Osteoblast (primary cell): Measurements from ENCODE around the gene EXOC3. TPM values are rescaled to one million over a fixed set of nuclear protein-coding genes. Genes with fewer than 3 reads are reported as not detected.

Experiments used
- DNase-seq: peaks from one replicate; pipeline ENCODE4 v3.0.0; 2011; ENCODE audit warnings: low spot score, mixed read lengths; ENCODE audit not compliant: insufficient read length; ENCODE audit errors: missing footprints
- H2AFZ ChIP-seq: 2 replicates; pipeline ENCODE4 v1.6.0; 2011; ENCODE audit warnings: mild to moderate bottlenecking, low read length
- H3K27ac ChIP-seq: 2 replicates; pipeline ENCODE4 v1.5.1; 2011; ENCODE audit warnings: mild to moderate bottlenecking, low read depth, low read length, moderate library complexity
- H3K27me3 ChIP-seq: 2 replicates; pipeline ENCODE4 v1.6.0; 2012; ENCODE audit warnings: mild to moderate bottlenecking, control low read depth, inconsistent platforms, low read length, moderate library complexity; ENCODE audit not compliant: insufficient read depth
- H3K36me3 ChIP-seq: 2 replicates; pipeline ENCODE4 v1.5.1; 2011; ENCODE audit warnings: mild to moderate bottlenecking, low read length, control low read depth, moderate library complexity; ENCODE audit not compliant: insufficient read depth
- H3K4me1 ChIP-seq: 2 replicates; pipeline ENCODE4 v1.5.1; 2011; ENCODE audit warnings: mild to moderate bottlenecking, low read length, control low read depth, moderate library complexity; ENCODE audit not compliant: insufficient read depth
- H3K4me2 ChIP-seq: 2 replicates; pipeline ENCODE4 v1.6.0; 2011; ENCODE audit warnings: mild to moderate bottlenecking, low read length; ENCODE audit not compliant: insufficient read depth
- H3K4me3 ChIP-seq: fragments of 200-600 bp; sonication (generic); 3 replicates; pipeline ENCODE4 v1.5.1; 2012; ENCODE audit warnings: mild to moderate bottlenecking, low read length, inconsistent platforms; ENCODE audit not compliant: insufficient read depth
- H3K79me2 ChIP-seq: 2 replicates; pipeline ENCODE4 v1.6.0; 2012; ENCODE audit warnings: mild to moderate bottlenecking, low read length, control low read depth, inconsistent platforms; ENCODE audit not compliant: insufficient read depth
- H3K9me3 ChIP-seq: 2 replicates; pipeline ENCODE4 v1.5.1; 2011; ENCODE audit warnings: low read depth, low read length, control low read depth
- H4K20me1 ChIP-seq: 2 replicates; pipeline ENCODE4 v1.6.0; 2012; ENCODE audit warnings: mild to moderate bottlenecking, low read length, control low read depth; ENCODE audit not compliant: insufficient read depth
- CTCF ChIP-seq: IDR thresholded peaks from 2 replicates; pipeline ENCODE4 v1.5.1; 2011; ENCODE audit warnings: mild to moderate bottlenecking, low read depth, low read length, moderate library complexity; ENCODE audit errors: extremely low read depth
- total RNA-seq: library from RNA; depleted of rRNA; stranded (reverse); fragments of >200 nt; gene quantifications from 2 replicates; pipeline ENCODE4 v1.2.3, GENCODE V29; 2012

The EXOC3 gene
- total RNA-seq, 1 donor: 49.2 TPM

- H2AFZ ChIP-seq: no peak overlapping the region
- peaks cover 1% of the 10 kb centered on the region for H3K4me1 ChIP-seq
- H3K4me2 ChIP-seq: no peak overlapping the region
- no peak for TF ChIP-seq CTCF
- no peak overlapping the region for H3K4me3 ChIP-seq
- H4K20me1 ChIP-seq: no peaks in the 10 kb centered on the region
- peaks cover 44% of the 10 kb centered on the region for H3K36me3 ChIP-seq
- no peak overlapping the region for H3K27ac ChIP-seq
- no peaks in the 10 kb centered on the region for H3K27me3 ChIP-seq
- no peak for DNase-seq
- no peaks in the 10 kb centered on the region for H3K9me3 ChIP-seq
- H3K79me2 ChIP-seq: peaks cover 12% of the 10 kb centered on the region
These were observed 21.0 kb downstream of the EXOC3 start for GRCh38 chr5:463952-464351.

DNA sequence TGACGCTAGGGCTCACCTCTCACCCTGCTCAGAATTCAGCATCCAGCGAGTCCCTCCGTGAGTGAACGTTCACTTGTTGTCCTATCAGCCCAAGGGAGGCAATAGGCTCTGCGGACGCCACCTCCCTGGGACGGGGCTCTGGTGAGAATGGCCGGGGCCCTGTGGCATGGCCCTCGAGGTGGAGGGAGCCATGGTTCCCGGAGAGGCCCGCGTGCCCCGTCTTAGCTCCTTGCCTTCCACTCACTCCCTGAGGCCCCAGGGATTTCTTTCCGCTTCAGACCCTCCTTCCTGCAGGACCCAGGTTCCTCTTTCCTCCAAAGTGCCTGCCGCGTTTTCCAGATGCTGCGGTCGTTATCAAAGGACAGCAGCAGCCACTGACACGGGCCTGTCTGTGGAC is 21.5 kb downstream of the EXOC3 start:
- no peak for TF ChIP-seq CTCF
- H3K27me3 ChIP-seq: no peaks in the 10 kb centered on the region
- H3K4me1 ChIP-seq: no peaks in the 10 kb centered on the region
- no peaks in the 10 kb centered on the region for H4K20me1 ChIP-seq
- no peak overlapping the region for H2AFZ ChIP-seq
- no peak overlapping the region for H3K4me3 ChIP-seq
- H3K9me3 ChIP-seq: no peaks in the 10 kb centered on the region
- peaks cover 42% of the 10 kb centered on the region for H3K36me3 ChIP-seq
- peak; percentile 48 for DNase-seq
- H3K4me2 ChIP-seq: no peak overlapping the region
- no peak overlapping the region for H3K27ac ChIP-seq
- peaks cover 11% of the 10 kb centered on the region for H3K79me2 ChIP-seq

GRCh38 chr5:464843-465590 is 22.0 kb downstream of the EXOC3 start:
- Histone ChIP-seq H3K36me3 (peaks cover 42% of the 10 kb centered on the region), H2AFZ (no peak overlapping the region), H3K79me2 (peaks cover 6% of the 10 kb centered on the region), H3K4me2 (no peak overlapping the region), H3K4me1 (no peaks in the 10 kb centered on the region), H3K27me3 (no peaks in the 10 kb centered on the region), H3K4me3 (no peak overlapping the region), H3K27ac (no peak overlapping the region), H4K20me1 (no peaks in the 10 kb centered on the region), H3K9me3 (no peaks in the 10 kb centered on the region)
- TF ChIP-seq CTCF: no peak
- DNase-seq: peak; percentile 39

- Histone ChIP-seq H4K20me1 (peaks cover under 1% of the 10 kb centered on the region), H3K27me3 (no peaks in the 10 kb centered on the region), H3K4me1 (no peaks in the 10 kb centered on the region), H3K36me3 (peaks cover 40% of the 10 kb centered on the region), H3K27ac (no peak overlapping the region), H2AFZ (no peak overlapping the region), H3K4me2 (no peak overlapping the region), H3K4me3 (no peak overlapping the region), H3K79me2 (peaks cover under 1% of the 10 kb centered on the region), H3K9me3 (no peaks in the 10 kb centered on the region)
- TF ChIP-seq CTCF: no peak
- DNase-seq: peak; percentile 52
These were observed 22.8 kb downstream of the EXOC3 start for GRCh38 chr5:465591-466403.
